GM12878 (cell line): Measurements from ENCODE around the gene IFI44L.

ENCODE experiments used
- BACH1 ChIP-seq: fragments of 450-650 bp; IDR thresholded peaks from 2 replicates; pipeline ENCODE4 v1.6.1; 2017; ENCODE audit warnings: mild to moderate bottlenecking, borderline replicate concordance
- EP300 ChIP-seq, 2 experiments: fragments of 150-350 bp in 1 of 2; IDR thresholded peaks; 2 replicates each; pipeline ENCODE4 v1.6.1; 2011 to 2012; ENCODE audit warnings: low read depth in 2 of 2, low read length in 2 of 2, borderline replicate concordance in 1 of 2, improper control_type of control experiment in 1 of 2, inconsistent platforms in 1 of 2; ENCODE audit not compliant: control insufficient read depth in 1 of 2
- POLR2A ChIP-seq: IDR thresholded peaks from 2 replicates; pipeline ENCODE4 v1.6.1; 2011; ENCODE audit warnings: low read depth, mild to moderate bottlenecking, low read length
- TAF1 ChIP-seq: IDR thresholded peaks from 2 replicates; pipeline ENCODE4 v1.6.1; 2011; ENCODE audit warnings: mild to moderate bottlenecking, low read depth, low read length, borderline replicate concordance
- ZZZ3 ChIP-seq: IDR thresholded peaks from 2 replicates; pipeline ENCODE4 v1.6.1; 2011; ENCODE audit warnings: low read depth; ENCODE audit not compliant: control insufficient read depth, insufficient read length
- TF ChIP-seq, protein P1 (sequence below), 3 experiments: IDR thresholded peaks in 2 of 3; conservative IDR thresholded peaks in 1 of 3; 2 replicates each; pipeline ENCODE4 v1.5.1; 2011; ENCODE audit warnings: low read depth in 3 of 3, low read length in 3 of 3, mild to moderate bottlenecking in 3 of 3, control low read depth in 2 of 3, moderate library complexity in 2 of 3, inconsistent platforms in 1 of 3, mixed read lengths in 1 of 3; ENCODE audit not compliant: control insufficient read depth in 2 of 3, insufficient read depth in 1 of 3; ENCODE audit errors: extremely low read depth in 1 of 3

DNA sequence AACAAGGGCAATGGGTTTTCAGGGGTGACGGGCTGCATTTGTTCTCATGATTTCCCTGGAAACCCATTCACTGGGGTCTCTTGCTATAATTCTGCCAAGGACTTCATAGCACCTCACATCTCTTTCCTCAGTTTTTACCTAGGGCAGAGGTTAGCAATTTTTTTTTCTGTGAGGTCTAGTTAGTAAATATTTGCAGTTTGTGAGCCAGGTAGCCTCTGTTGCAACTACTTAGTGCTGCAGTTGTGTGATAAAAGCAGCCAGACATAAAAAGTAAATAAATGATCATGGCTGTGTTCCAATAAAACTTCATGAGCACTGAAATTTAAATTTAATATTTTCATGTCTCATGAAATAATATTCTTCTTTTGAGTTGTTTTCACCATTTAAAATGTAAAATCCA lies 67.1 kb downstream of the IFI44L start:
- TF ChIP-seq BACH1 (no peak), EP300 (IDR thresholded peaks at IDR 0.05; ENCODE audit: borderline replicate concordance in 1 of 2, control insufficient read depth in 1 of 2, low read depth in 2 of 2, low read length in 2 of 2) (no peak), ZZZ3 (no peak), TAF1 (no peak), POLR2A (no peak)
- TF ChIP-seq, protein P1, sequence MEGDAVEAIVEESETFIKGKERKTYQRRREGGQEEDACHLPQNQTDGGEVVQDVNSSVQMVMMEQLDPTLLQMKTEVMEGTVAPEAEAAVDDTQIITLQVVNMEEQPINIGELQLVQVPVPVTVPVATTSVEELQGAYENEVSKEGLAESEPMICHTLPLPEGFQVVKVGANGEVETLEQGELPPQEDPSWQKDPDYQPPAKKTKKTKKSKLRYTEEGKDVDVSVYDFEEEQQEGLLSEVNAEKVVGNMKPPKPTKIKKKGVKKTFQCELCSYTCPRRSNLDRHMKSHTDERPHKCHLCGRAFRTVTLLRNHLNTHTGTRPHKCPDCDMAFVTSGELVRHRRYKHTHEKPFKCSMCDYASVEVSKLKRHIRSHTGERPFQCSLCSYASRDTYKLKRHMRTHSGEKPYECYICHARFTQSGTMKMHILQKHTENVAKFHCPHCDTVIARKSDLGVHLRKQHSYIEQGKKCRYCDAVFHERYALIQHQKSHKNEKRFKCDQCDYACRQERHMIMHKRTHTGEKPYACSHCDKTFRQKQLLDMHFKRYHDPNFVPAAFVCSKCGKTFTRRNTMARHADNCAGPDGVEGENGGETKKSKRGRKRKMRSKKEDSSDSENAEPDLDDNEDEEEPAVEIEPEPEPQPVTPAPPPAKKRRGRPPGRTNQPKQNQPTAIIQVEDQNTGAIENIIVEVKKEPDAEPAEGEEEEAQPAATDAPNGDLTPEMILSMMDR (IDR thresholded peaks at IDR 0.05 in 2 of 3, conservative IDR thresholded peaks at IDR 0.05 in 1 of 3; ENCODE audit: control insufficient read depth in 2 of 3, extremely low read depth in 1 of 3, insufficient read depth in 1 of 3, low read depth in 3 of 3, low read length in 3 of 3) = no peak
